ENCODE results near the gene CHERP. TPM values are rescaled to one million over a fixed set of nuclear protein-coding genes. Genes with fewer than 3 reads are reported as not detected.
A peak's percentile ranks its signal among the peaks of the same experiment; 100 is the strongest.

CHERP gene
- total RNA-seq, 4 donors from 2014 or later = 9.8 to 22.5 (median 12.6) TPM

DNA sequence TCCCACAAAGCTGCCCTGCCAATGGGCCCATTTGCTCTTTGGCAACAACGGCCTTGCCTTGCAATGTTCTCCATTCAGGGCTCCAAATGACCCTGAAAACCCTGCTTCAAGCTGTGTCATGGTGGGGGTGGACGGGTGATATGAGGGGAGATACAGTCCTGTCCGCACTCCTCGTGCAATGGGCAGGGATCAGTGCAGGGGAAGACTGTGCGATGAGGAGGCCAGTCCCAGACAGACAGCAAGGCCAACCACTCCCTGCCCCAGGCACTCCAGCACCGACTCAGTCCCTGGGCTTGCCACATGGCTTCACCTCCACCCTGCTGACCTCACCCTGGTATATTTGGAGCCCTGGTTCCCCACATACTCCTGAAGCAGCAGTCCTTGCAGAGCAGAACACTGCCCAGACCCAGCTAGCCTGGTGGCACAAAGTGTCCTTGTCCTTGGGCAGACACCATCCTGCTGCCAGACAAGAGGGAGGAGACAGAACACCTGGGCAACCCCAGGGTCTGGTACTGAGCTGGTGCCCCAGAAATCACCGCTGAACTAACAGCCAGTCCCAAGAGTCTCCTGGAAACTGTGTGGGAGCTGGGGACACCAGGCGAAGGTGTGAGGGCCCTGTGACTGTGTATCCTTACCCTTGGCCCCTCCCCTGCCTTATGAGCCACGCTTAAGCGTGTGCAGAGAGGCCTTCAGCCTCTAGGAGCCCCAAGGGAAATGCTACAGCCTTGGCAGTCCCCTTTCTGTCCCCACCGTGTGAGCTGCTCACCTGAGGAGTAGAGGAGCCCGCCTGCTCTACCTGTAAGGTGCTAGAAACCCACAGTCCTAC is 39.1 kb upstream of the CHERP start:
- Histone ChIP-seq H3K4me1 (peaks cover 0 to 67% (median 38%) of the 10 kb centered on the region in 4 donors), H3K9me3 (no peaks in the 10 kb centered on the region), H3K4me3 (no peak overlapping the region), H3K27ac (peak overlapping the region in 2 of 4 donors; percentile 11 to 84), H3K36me3 (peaks cover 0 to 29% (median 20%) of the 10 kb centered on the region in 3 donors), H3K27me3 (no peaks in the 10 kb centered on the region)
- WGBS, 2 donors = 80 to 84% methylated on average over 12 of the region's 12 CpGs
- DNase-seq (ENCODE audit: low spot score in 2 of 2) = no peak
- TF ChIP-seq POLR2A (IDR thresholded peaks at IDR 0.05) (no peak), EP300 (IDR thresholded peaks at IDR 0.05) (no peak)
- TF ChIP-seq, protein P1, sequence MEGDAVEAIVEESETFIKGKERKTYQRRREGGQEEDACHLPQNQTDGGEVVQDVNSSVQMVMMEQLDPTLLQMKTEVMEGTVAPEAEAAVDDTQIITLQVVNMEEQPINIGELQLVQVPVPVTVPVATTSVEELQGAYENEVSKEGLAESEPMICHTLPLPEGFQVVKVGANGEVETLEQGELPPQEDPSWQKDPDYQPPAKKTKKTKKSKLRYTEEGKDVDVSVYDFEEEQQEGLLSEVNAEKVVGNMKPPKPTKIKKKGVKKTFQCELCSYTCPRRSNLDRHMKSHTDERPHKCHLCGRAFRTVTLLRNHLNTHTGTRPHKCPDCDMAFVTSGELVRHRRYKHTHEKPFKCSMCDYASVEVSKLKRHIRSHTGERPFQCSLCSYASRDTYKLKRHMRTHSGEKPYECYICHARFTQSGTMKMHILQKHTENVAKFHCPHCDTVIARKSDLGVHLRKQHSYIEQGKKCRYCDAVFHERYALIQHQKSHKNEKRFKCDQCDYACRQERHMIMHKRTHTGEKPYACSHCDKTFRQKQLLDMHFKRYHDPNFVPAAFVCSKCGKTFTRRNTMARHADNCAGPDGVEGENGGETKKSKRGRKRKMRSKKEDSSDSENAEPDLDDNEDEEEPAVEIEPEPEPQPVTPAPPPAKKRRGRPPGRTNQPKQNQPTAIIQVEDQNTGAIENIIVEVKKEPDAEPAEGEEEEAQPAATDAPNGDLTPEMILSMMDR (IDR thresholded peaks at IDR 0.05) = no peak

DNA sequence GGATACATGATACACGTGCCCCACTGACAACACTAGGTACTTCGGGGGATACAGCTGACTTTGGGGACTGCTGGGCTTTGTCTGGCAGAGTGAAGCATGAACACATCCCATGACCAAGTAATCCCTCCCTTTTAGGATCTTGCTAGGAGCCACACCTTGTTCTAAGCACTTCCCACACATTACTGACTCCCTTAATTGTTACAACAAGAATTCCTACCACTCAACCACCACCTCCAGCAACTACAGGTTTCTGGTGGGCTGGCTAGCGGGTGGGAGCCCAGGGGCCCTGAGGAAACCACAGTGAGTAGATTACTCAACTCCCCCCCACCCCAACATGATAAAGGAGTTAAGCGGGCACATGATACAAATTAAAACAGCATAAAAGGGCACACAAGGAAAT is 37.1 kb upstream of the CHERP start:
- Histone ChIP-seq H3K27ac (peak overlapping the region in 1 of 4 donors; percentile 17), H3K4me1 (peaks cover 0 to 62% (median 22%) of the 10 kb centered on the region in 4 donors), H3K9me3 (no peaks in the 10 kb centered on the region), H3K27me3 (no peaks in the 10 kb centered on the region), H3K36me3 (peaks cover 0 to 49% (median 20%) of the 10 kb centered on the region in 3 donors), H3K4me3 (no peak overlapping the region)
- no peak for DNase-seq (ENCODE audit: low spot score in 2 of 2)
- WGBS, 2 donors = 75 to 79% methylated on average over 4 of the region's 4 CpGs
- no peak for TF ChIP-seq POLR2A (IDR thresholded peaks at IDR 0.05)
- TF ChIP-seq, protein P1 (IDR thresholded peaks at IDR 0.05) = no peak
- TF ChIP-seq EP300 (IDR thresholded peaks at IDR 0.05) = no peak

DNA sequence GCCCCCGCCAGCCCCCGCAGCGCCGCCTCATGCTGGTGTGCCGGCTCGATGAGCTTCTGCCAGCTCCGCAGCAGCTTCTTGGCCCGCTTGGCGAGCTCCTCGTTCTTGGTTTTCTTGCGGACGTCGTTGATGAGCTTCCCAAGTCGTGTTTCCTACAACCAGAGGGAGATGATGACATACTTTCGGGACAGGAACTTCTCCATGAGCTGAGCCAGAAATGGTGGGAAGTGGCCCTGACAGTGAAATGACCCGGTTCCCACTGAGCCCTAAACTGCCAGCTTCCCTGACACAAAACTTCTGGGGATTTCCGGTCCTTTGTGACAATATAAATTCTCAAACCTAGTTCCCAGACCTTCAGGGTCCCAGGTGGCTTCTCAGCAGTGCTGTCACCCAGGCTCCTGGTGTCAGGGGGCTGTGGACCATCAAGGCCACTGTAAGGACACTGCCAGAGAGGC is 35.3 kb upstream of the CHERP start:
- H3K27me3 ChIP-seq = no peaks in the 10 kb centered on the region
- no peak overlapping the region for H3K27ac ChIP-seq
- H3K4me1 ChIP-seq = peaks cover 0 to 62% (median 19%) of the 10 kb centered on the region in 4 donors
- WGBS, 2 donors = 78 to 85% methylated on average over 14 to 16 of the region's 17 CpGs
- no peak for DNase-seq (ENCODE audit: low spot score in 2 of 2)
- H3K4me3 ChIP-seq = no peak overlapping the region
- no peaks in the 10 kb centered on the region for H3K9me3 ChIP-seq
- TF ChIP-seq, protein P1 (IDR thresholded peaks at IDR 0.05) = no peak
- no peak for TF ChIP-seq EP300 (IDR thresholded peaks at IDR 0.05)
- peaks cover 0 to 55% (median 20%) of the 10 kb centered on the region in 3 donors for H3K36me3 ChIP-seq

DNA sequence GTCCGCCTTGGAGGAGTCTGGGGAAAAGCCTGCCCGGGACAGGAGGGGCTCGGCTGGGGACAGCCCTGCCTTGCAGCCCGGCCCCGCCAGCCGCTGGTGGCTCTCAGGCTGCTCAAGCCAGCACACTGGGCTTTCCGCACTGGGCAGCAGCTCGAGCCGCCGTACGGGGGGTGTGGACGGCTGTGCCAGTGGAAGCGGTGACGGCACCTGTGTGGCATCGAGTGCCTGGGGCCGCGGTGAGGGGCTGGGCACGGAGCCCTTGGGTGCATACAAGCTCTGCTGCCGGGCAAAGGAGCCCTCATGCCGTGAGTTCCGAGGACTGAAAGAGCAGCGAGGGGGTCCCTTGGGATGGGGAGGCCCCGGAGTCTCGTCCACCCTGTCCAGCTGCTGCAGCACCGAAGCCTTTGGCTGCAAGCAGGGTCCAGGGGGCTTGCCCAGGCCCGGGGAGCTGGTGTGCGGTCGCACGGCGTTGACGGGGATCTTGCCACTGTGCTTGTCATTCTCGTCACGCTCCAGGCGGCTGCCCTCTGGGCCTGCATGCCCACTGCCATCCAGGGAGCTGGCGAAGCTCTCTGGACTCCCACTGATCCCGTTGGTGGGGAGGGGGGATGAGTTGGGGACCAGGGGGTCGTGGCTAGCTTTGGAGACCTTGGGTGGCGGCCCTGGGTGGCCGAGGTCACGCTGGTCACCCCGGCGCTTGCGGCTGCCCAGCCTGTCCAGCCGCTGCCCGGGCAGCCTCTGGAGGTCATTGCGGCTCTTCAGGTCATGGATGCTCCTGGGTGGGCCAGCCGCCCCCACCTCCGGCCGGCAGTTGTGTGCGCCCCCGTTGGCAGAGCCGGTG is 34.7 kb upstream of the CHERP start:
- H3K4me3 ChIP-seq = no peak overlapping the region
- 84 to 91% methylated on average over 29 to 47 of the region's 52 CpGs for WGBS, 2 donors
- peaks cover 0 to 56% (median 16%) of the 10 kb centered on the region in 4 donors for H3K4me1 ChIP-seq
- H3K27me3 ChIP-seq = no peaks in the 10 kb centered on the region
- peaks cover 0 to 55% (median 20%) of the 10 kb centered on the region in 3 donors for H3K36me3 ChIP-seq
- H3K9me3 ChIP-seq = no peaks in the 10 kb centered on the region
- DNase-seq (ENCODE audit: low spot score in 2 of 2) = no peak
- no peak overlapping the region for H3K27ac ChIP-seq
- TF ChIP-seq, protein P1 (IDR thresholded peaks at IDR 0.05) = no peak
- TF ChIP-seq EP300 (IDR thresholded peaks at IDR 0.05) = no peak
- TF ChIP-seq POLR2A (IDR thresholded peaks at IDR 0.05) = no peak
